ENCODE measurements around the gene RBM12.

RBM12 gene

GRCh38 chr20:35635652-35636051 is 29.0 kb downstream of the RBM12 start:
- Histone ChIP-seq H3K4me3 (IDR thresholded peaks at IDR 0.05; ENCODE audit: insufficient read depth, low read depth, low read length) (no peak overlapping the region), H4K20me1 (ENCODE audit: insufficient read depth) (no peaks in the 10 kb centered on the region), H3K27me3 (ENCODE audit: insufficient read depth, low read depth) (no peaks in the 10 kb centered on the region), H3K36me3 (ENCODE audit: insufficient read depth) (no peaks in the 10 kb centered on the region), H3K79me2 (ENCODE audit: insufficient read depth, low read depth) (peaks cover 14% of the 10 kb centered on the region; the same call in 1 of the 2 replicates), H3K9ac (no peak overlapping the region), H3K27ac (no peak overlapping the region), H2AFZ (ENCODE audit: low read depth) (no peak overlapping the region), H3K4me1 (ENCODE audit: low read depth, poor library complexity, severe bottlenecking) (no peaks in the 10 kb centered on the region), H3K4me2 (no peak overlapping the region)
- no peak for TF ChIP-seq CTCF (conservative IDR thresholded peaks at IDR 0.05; ENCODE audit: low read depth, low read length)

- TF ChIP-seq CTCF (conservative IDR thresholded peaks at IDR 0.05; ENCODE audit: low read depth, low read length) = no peak
- H3K4me1 ChIP-seq (ENCODE audit: low read depth, poor library complexity, severe bottlenecking) = no peaks in the 10 kb centered on the region
- no peaks in the 10 kb centered on the region for H3K27me3 ChIP-seq (ENCODE audit: insufficient read depth, low read depth)
- no peaks in the 10 kb centered on the region for H4K20me1 ChIP-seq (ENCODE audit: insufficient read depth)
- H3K27ac ChIP-seq = no peak overlapping the region
- no peak overlapping the region for H3K4me3 ChIP-seq (IDR thresholded peaks at IDR 0.05; ENCODE audit: insufficient read depth, low read depth, low read length)
- no peaks in the 10 kb centered on the region; the same call in 1 of the 2 replicates for H3K36me3 ChIP-seq (ENCODE audit: insufficient read depth)
- H3K79me2 ChIP-seq (ENCODE audit: insufficient read depth, low read depth) = peaks cover 7% of the 10 kb centered on the region; the same call in 1 of the 2 replicates
- H2AFZ ChIP-seq (ENCODE audit: low read depth) = no peak overlapping the region
- H3K9ac ChIP-seq = no peak overlapping the region
- H3K4me2 ChIP-seq = no peak overlapping the region
Measured at GRCh38 chr20:35632539-35633115, 32.1 kb downstream of the RBM12 start.

GRCh38 chr20:35630636-35631035 is 34.1 kb downstream of the RBM12 start:
- no peaks in the 10 kb centered on the region; the same call in 1 of the 2 replicates for H3K36me3 ChIP-seq (ENCODE audit: insufficient read depth)

GRCh38 chr20:35629427-35630145 is 35.1 kb downstream of the RBM12 start:
- no peaks in the 10 kb centered on the region for H3K79me2 ChIP-seq (ENCODE audit: insufficient read depth, low read depth)
- no peaks in the 10 kb centered on the region for H3K4me1 ChIP-seq (ENCODE audit: low read depth, poor library complexity, severe bottlenecking)
- H3K4me3 ChIP-seq (IDR thresholded peaks at IDR 0.05; ENCODE audit: insufficient read depth, low read depth, low read length) = no peak overlapping the region
- no peak overlapping the region for H3K27ac ChIP-seq
- no peak overlapping the region for H3K9ac ChIP-seq
- no peaks in the 10 kb centered on the region for H3K27me3 ChIP-seq (ENCODE audit: insufficient read depth, low read depth)
- no peak overlapping the region for H2AFZ ChIP-seq (ENCODE audit: low read depth)
- H3K4me2 ChIP-seq = no peak overlapping the region
- no peak for TF ChIP-seq CTCF (conservative IDR thresholded peaks at IDR 0.05; ENCODE audit: low read depth, low read length)
- no peaks in the 10 kb centered on the region; the same call in 1 of the 2 replicates for H3K36me3 ChIP-seq (ENCODE audit: insufficient read depth)
- H4K20me1 ChIP-seq (ENCODE audit: insufficient read depth) = no peaks in the 10 kb centered on the region

More at GRCh38 chr20:35630636-35631035, 34.1 kb downstream of the RBM12 start:
- no peak for TF ChIP-seq CTCF (conservative IDR thresholded peaks at IDR 0.05; ENCODE audit: low read depth, low read length)
- no peak overlapping the region for H3K9ac ChIP-seq
- H3K4me3 ChIP-seq (IDR thresholded peaks at IDR 0.05; ENCODE audit: insufficient read depth, low read depth, low read length) = no peak overlapping the region
- no peaks in the 10 kb centered on the region for H3K4me1 ChIP-seq (ENCODE audit: low read depth, poor library complexity, severe bottlenecking)
- no peak overlapping the region for H3K4me2 ChIP-seq
- no peaks in the 10 kb centered on the region for H3K27me3 ChIP-seq (ENCODE audit: insufficient read depth, low read depth)
- no peak overlapping the region for H2AFZ ChIP-seq (ENCODE audit: low read depth)
- H3K79me2 ChIP-seq (ENCODE audit: insufficient read depth, low read depth) = no peaks in the 10 kb centered on the region
- H3K27ac ChIP-seq = no peak overlapping the region
- H4K20me1 ChIP-seq (ENCODE audit: insufficient read depth) = no peaks in the 10 kb centered on the region
